ENCODE data around the gene CCDC88C.

Gene CCDC88C

DNA sequence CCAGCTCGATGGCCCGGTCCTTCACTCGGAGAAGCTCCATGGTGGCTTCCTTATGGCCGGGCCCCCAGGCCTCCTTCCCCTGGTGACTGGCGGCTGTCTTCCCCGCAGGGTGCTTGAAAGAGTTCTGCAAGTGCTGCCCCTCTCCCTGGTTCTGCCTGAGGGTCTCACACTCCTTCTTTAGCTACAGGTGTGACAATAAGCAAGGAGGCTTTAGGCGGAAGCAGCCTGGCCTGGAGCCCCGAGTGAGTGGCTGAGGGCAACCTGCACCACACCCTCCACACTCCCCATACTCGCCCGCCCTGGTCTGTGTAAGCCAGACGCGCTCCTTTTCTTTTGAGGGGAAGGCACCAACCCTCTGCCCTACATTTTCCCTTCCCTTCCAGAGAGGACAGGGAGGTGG lies 110.6 kb downstream of the CCDC88C start:
- DNase-seq (ENCODE audit: low read depth): no peak

DNA sequence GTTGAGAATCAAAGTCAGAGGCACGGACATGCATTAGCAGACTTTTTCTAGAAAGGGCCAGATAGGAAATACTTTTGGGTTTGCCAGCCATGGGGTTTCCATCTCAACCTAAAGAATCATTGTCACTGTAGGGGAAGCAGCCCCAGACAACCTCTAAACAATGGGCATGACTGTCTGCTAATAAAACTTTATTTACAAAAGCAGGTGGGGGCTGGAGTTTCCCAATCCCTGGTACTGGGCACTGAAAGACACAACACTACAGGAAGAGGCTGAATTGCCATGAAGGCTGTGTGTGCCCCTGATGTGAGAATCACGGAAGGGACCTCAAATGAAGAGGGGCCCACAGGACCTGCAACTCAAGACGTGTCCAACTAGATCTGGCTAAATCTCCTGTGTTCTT lies 111.1 kb downstream of the CCDC88C start:
- DNase-seq (ENCODE audit: low read depth): no peak

DNA sequence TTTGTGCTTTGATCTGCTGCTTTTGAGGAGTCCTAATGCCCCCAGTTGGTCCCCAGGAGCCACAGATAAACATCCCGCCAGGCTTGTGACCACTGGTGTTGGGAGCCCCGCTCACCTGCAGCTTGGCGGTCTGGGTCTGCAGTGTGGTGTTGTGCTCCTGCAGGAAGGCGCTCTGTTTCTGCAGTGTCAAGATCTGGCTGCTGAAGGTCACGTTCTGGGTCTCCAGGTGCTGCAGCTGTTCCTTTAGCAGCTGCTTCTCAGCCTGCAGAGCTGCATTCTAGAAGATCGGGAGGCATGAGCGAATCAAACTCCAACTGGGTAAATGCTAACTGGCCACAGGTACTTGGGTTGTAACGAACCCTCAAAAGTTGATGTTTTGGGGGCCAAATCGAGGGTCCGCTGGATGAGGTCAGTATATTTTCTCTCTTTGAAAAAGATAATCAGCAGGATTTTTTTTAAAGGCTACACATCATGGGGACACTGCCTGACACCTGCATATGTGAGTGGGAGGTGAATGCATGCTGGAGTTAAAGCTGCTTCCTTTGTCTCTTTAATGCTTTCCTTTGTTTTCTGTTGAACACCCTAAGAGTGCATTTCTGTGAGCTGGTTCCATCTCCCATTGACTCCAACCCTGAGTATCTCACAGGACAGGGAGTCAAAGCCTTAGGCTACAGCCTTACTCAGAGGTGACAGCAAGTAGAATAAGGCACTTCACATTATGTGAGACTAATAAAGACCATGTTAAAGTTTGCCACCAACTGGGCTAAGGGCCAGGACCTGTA lies 111.8 kb downstream of the CCDC88C start:
- DNase-seq (ENCODE audit: low read depth): no peak

DNA sequence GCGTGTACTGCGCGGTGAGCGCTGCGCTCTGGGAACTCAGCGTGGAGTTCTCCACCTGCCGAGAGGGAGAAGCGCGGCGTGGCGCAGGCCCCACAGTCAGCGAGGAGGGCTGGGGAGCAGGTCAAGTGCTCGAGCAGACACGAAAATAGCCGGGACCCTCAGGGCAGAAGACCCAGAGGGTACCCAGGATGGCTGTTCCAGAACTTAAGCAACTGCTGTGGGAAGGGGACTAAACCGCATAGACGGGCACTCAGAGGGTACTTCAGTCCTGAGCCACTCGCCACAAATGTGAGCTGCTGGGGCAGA lies 113.7 kb downstream of the CCDC88C start:
- no peak for DNase-seq (ENCODE audit: low read depth)

DNA sequence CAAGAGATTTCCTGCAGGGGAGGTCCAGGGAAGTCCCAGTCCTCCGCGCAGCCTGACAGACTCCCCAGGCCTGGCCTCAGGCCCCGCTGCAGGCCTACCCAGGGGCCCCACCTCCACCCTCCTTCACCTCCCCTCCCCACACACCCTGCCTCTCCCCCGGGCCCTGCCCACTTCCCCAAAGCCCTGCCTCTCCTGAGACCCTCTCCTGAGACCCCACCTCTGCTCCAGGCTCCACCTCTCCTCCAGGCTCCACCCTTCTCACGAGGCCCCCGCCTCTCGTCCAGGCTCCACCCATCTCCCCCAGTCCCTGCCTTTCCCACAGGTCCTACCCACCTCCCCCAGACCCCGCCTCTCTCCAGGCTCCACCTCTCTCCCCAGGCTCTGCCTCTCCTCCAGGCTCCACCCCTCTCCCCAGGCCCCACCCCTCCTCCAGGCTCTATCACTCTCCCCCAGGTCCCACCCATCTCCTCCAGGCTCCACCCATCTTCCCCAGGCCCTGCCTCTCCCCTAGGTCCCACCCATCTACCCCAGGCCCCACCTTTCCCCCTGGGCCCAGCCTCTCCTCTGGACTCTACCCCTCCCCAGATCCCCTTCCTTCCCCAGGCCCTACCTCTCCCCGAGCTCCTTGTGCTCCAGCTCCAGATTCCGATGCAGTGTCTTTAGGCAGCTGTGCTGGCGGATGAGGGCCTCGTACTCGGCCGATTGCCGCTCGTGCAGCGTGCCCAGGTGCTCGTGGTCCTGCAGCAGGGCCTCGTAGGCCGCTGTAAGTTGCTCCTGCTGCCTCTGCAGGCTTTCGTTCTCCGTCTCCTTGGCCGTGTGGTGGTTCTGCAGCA lies 114.3 kb downstream of the CCDC88C start:
- DNase-seq (ENCODE audit: low read depth): no peak

DNA sequence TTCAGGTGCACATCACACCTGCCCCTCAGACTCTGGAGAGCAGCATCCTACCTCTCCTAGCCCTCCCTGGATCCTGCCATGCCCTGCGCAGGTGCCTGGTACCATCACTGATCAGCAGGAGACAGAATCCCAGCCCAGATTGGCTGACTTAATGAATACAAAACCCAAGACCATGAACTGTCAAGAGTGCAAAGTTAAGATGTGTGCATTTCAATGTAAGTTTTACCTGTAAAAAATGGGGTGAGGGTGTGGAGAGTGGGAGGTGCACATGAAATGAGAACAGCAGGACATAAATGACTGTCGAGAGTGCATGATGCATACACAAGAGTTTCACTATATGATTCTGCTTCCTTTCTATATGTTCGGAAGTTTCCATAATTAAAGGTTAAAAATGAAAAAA lies 115.2 kb downstream of the CCDC88C start:
- no peak for DNase-seq (ENCODE audit: low read depth)

DNA sequence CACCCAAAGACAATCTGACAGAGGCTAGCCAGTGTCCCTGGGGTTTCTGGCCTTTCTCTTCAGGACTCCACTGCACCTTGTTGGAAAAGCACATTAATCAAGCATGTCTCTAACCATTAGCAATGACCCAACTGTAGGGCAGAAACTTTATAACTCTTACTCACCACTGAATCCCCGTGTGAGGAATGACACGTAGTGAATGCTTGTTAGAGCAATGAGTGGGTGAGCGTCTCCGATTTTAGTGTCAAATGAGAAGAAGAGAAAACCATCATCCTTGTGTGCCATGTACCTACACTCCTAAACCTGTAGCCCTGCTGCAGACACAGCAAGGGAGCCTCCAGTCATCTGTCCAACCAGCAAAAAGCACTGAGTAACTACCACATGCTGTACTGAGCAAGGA lies 116.7 kb downstream of the CCDC88C start:
- no peak for DNase-seq (ENCODE audit: low read depth)

DNA sequence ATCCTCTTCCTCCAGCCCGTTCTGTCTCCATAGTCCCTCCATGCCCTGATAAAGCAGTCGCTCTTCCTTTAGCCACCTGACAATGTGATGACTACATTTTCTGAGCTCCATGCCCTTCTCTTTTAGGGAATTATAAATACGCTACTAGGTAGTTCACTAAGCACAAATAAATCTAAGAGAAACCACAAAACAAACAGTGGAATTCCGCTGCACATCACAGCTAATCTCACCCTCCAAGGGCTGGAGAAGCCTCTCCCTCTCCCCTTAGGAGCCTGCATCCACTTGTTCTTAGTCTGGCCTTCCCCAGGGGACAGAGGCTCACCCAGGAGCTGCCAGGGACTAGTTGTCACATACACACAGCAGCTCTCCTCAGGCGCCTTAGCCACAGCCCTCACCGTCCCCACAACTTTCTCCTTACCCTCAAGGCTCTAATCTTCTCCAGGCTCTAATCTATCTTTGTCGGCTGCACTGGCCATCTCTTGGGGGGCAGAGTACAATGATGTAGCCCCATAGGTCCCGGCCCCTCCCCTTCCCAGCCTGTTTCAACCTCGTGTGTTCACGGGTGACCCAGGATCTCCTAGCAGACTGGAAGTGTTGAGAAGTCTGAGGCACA lies 117.2 kb downstream of the CCDC88C start:
- DNase-seq (ENCODE audit: low read depth): no peak

DNA sequence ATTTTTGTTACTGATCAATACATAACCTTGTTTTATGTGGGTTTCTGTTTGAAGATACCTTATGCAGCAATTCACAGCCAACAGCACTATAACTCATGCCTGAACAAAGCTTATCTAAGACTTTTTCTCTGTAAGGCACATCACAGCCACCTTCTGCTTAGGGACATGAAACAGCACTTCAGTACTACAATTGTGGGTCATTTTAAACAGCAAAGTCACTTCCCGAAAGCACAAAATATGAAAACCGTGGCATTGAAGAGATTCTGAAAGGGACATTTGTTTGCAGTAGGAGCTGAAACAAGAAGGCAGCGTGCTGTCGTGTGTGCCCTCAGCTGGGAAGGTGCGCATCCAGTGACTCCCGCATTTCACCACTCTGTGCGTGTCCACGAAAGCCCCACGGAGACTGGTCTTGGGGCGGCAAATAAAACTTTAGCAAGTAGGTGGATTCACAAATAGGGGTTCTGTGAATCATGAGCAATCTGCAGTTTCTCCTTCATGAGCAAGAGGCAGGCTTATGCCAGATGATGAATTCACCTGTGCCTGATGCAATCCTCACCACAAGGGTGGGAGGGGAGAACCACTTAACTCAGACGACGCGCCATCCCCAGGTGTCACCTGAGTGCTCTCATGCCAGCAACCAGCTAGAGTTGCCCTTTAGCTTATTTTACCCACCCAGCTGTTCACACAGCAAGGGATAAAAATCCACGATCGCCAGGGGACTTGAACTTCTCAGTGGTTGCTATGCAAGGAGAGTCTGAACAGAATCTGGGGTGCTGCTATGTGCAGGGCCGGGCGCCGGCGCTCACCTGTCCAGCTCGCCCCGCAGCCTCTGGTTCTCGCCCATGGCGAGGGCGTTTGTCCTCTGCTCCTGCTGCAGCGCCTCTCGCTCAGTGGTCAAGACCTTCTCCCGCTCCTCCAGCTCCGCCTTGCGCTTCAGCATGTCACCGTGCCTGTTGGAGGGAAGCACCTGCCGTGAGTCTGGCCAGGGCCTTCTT lies 118.2 kb downstream of the CCDC88C start:
- no peak for DNase-seq (ENCODE audit: low read depth)

DNA sequence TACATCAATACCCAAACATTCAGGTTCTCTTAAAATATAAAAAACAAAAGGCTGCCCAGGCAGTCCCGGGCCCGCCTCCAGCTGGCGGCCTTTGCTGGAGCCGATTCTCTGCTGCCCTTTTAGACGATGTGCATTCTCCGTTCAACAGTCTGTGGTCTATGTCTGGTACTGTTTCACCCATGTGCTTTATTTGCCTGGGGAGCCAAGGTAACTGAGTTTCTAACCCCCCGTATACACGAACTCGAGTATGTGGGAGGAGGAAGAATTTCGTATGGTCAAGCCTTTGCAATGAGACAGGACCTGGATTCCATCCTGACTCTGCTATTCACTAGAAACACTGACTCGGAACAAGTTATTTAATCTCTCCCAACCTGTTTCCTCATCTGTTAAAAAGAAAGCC lies 119.0 kb downstream of the CCDC88C start:
- DNase-seq (ENCODE audit: low read depth): no peak

DNA sequence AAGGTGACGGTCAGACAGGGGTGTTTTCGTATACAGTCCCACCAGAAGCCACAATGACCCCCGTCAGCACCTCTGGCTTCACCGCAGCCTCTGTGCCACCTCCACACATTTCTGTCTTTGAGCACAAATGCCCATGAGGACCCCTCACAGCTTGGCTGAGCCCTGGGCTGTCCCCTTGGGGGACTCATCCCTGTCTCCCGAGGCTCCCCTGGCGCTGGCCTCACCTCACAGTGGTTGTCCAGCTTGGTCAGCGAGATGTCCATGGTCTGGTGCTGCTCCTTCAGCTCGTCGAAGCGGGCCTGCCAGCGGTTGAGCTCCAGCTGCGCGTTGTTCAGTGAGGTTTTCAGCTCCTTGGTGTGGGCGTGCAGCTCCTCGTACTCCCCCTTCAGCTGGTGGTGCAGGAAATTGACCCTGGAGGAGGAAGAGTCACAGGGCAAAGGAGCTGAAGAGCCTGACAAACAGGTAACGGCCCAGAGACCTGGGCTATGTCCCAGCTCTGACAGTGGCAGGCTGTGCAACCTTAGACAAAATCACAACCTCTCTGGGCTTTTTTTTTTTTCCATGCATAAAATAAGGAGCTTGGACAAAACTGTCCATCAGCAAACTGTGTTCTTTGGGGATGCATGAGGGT lies 120.4 kb downstream of the CCDC88C start:
- DNase-seq (ENCODE audit: low read depth): no peak

DNA sequence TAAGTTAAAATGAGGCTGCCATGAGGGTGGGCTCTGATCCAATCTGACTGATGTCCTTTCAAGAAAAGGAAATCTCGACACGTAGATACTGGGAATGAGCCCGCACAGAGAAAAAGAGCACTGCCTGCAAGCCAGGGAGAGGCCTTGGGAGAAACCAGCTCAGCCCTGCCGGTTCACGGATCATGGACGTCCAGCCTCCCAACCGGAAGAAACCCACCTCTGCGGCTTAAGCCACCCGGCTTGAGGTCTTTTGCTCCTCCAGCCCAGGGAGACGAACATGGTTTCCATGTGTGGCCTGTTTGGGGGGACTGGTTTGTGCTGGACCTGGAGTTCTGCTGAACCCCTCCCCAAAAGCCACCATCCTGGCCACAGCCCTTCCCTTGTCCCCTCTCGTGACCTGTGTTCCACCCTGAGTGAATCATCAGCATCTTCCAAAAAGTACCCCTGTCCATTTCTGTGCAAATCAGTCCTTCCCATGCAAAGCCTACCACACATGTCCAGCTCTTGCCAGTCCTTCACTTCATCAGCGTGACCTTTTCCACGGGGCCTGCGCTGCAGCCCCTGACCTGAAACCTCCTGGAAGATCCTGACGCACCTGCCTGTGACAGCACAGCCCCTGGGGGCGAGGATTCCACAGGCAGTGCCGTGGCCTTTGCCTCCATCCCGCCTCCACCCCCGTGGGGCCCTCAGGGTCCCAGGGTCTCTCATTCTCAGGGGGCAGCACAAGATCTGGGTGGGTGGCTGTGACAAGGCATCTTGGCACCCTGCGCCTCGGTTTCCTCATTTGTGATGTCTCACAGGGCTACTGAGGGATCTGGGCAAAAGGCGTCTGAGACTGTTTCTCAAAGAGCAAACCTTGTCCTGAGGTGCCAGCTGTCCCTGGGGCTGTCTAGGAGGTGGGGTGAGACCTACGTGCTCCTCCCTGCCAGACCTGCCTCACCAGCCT lies 121.5 kb downstream of the CCDC88C start:
- no peak for DNase-seq (ENCODE audit: low read depth)

DNA sequence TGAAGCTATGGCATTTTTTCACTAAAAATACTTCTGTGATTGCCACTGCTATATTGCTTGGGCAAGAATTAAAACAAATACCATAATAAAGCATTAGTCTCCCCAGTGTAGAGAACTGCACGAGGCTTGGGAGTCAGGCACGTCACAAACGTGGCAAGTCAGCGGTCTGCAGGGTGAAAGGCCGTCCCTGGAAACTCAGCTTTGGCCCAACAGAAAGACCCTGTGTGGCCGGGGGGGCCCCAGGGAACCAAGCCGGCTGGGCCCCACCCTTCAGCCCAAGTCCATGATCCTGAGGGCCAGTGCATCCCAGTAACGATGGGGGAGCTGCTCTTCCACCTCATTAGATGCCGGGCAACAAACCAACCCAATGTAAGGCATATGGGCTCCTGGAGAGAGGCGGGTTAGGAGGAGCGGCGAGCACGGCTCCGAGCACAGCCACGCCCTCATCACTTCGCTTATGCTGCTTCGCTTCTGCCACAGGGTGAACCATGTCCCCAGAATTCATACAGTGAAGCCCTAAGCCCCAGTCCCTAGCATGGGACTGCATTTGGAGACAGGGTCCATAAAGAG lies 122.3 kb downstream of the CCDC88C start:
- no peak for DNase-seq (ENCODE audit: low read depth)

DNA sequence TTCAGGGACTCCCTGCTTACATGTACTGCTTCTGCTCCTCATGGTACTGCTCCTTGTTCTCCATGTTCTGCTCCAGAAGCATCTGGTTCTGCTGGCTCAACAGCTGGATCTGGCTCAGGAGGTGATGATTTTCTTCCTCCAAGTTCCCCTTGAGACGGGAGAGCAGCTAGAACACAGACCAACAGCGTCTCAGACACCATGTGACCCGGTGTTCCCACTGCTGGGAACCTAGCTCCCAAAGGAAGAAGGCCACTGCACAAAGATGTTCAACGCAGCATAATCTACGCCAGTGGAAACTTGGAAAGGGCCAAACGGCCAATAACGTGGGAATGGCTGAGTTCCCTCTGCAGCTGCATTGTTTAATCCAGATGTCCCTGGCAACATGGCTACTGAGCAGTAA lies 123.5 kb downstream of the CCDC88C start:
- no peak for DNase-seq (ENCODE audit: low read depth)

DNA sequence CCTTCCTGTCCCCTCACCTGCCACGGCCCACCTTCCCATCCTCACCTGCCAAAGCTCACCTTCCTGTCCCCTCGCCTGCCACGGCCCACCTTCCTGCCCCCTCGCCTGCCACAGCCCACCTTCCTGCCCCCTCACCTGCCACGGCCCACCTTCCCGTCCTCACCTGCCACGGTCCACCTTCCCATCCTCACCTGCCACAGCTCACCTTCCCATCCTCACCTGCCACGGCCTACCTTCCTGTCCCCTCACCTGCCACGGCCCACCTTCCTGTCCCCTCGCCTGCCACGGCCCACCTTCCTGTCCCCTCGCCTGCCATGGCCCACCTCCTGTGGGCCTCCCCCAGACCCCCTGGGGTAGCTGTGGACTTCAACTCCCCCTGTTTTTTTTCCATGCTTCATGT lies 124.3 kb downstream of the CCDC88C start:
- DNase-seq (ENCODE audit: low read depth): no peak

DNA sequence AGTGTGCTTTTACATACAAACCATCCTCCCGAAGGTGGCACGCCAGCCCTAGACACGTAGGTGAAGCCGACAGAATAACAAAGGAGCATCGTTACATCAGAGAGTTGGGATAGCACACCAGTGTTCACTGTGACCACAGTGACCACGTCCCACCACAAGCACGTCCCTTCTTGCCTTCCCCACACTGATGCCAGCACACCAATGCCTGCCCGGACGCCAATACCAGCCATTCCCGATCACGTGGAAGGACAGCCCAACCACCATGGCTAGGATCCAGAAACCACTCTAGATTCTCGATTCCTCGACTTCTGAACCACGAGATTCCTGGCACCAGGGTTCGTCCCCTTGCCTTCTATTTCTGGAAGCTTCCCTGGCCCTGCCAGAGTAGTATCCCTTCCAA lies 125.1 kb downstream of the CCDC88C start:
- no peak for DNase-seq (ENCODE audit: low read depth)

DNA sequence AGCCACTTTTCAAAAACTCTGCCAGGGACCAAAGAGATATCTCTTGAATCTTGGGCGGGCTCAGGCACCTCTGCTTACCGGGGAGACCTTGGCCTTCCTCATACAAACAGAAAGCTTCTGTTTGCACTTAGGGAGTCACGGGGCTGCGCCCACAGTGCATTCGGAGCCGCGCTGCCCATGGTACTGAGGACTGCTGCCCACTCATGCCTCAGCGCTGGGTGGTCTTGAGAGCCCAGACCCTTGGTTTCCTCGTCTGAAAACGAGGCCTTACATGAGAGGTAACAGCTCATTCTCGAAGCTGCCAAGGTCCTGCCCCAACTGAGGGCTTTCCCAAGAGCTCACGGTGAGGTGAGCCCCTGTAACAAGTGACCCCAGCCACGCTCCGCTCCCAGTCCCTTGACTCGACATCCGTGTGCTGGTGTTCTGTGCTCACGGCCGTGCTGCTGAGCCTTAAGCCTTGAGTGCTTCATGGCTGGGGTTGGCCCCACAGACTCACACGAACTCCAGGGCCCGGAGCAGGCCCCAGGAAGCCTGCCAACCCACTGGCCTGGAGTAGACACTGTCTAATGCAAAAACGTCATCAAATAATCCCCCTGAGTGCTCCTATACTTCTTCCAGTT lies 125.7 kb downstream of the CCDC88C start:
- no peak for DNase-seq (ENCODE audit: low read depth)

DNA sequence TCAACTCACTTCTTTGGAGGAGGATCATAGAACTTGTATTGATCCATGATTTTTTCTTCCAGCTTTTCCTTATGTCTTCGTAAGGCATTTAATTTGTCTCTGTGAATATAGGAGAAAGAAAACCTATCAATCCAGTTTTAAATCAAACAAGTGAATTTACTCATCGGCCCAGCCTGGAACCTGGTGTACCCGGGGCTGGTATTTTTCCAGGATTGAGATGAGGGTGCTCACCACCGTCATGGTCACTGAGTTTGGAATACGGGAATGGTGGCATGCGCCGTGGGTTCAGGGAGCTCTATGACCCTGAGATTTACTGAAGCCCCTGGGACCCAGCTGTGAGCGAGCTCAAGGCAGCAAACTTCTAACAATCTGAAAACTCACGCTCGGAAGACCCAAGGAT lies 126.6 kb downstream of the CCDC88C start:
- no peak for DNase-seq (ENCODE audit: low read depth)

DNA sequence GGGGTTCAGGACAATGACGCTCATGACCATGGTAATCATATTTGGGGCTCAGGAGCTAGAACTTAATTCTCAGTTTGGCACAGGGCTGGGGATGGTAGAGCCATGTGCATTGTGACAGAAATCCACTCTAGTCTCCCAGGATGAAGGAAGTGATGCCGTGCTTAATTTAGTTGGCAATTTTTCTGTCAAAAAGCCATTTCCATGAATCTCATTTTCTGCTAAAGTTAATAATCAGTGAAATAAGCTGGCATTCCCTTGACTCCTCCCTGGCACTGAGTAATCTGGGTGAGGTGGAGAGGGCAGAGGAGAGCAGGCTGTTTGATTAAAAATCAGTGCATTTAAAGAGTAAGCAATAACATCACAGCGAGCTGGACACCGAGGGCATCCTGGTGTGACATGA lies 128.2 kb downstream of the CCDC88C start:
- no peak for DNase-seq (ENCODE audit: low read depth)

DNA sequence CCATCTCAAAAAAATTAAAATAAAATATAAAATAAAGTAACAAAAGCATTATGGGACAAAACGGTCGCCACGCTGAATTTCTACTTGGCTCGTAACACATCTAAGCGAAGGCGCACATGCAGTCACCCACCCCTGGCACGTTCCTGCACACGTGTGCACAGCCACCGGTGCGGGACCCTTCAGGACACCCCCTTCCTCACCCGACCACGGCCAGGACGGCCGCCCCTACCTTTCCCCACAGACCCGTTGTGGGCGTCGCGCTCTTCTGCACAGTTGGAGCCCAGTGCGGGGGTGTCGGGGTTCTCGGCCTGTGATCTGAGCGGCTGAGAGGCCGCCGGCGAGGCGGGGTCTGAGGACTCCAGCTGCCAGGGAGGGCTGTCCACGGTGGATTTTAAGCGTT lies 128.7 kb downstream of the CCDC88C start:
- no peak for DNase-seq (ENCODE audit: low read depth)

Data from stimulated activated CD8-positive, alpha-beta memory T cell treated with anti-CD3 and anti-CD28 coated beads, Interleukin-15, amount 100 ng/mL, for 1 hour (primary cell).